ENCODE results near the gene WDR46.

Gene WDR46

GRCh38 chr6:33241968-33242367 is 47.1 kb downstream of the WDR46 start:
- no peak overlapping the region for H3K4me3 ChIP-seq (replicated peaks; ENCODE audit: insufficient read depth, low read length)
- no peak for TF ChIP-seq REST (IDR thresholded peaks at IDR 0.05; ENCODE audit: insufficient replicate concordance, low read depth)
- TF ChIP-seq, protein P1, sequence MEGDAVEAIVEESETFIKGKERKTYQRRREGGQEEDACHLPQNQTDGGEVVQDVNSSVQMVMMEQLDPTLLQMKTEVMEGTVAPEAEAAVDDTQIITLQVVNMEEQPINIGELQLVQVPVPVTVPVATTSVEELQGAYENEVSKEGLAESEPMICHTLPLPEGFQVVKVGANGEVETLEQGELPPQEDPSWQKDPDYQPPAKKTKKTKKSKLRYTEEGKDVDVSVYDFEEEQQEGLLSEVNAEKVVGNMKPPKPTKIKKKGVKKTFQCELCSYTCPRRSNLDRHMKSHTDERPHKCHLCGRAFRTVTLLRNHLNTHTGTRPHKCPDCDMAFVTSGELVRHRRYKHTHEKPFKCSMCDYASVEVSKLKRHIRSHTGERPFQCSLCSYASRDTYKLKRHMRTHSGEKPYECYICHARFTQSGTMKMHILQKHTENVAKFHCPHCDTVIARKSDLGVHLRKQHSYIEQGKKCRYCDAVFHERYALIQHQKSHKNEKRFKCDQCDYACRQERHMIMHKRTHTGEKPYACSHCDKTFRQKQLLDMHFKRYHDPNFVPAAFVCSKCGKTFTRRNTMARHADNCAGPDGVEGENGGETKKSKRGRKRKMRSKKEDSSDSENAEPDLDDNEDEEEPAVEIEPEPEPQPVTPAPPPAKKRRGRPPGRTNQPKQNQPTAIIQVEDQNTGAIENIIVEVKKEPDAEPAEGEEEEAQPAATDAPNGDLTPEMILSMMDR (IDR thresholded peaks at IDR 0.05; ENCODE audit: insufficient read depth, low read length): no peak
- TF ChIP-seq GABPA (IDR thresholded peaks at IDR 0.05; ENCODE audit: low read depth): no peak
- TF ChIP-seq SPI1 (IDR thresholded peaks at IDR 0.05; ENCODE audit: borderline replicate concordance, low read depth): no peak
- TF ChIP-seq POLR2AphosphoS5 (IDR thresholded peaks at IDR 0.05; ENCODE audit: low read depth): no peak
- peaks cover 4% of the 10 kb centered on the region for H3K27me3 ChIP-seq (ENCODE audit: insufficient read depth, poor library complexity, severe bottlenecking)
- no peak for DNase-seq (ENCODE audit: low read depth in 1 of 2, low spot score in 1 of 2)
- no peak overlapping the region for H3K27ac ChIP-seq (replicated peaks)

GRCh38 chr6:33237741-33238140 is 51.3 kb downstream of the WDR46 start:
- H3K4me3 ChIP-seq (replicated peaks; ENCODE audit: insufficient read depth, low read length): no peak overlapping the region
- no peak overlapping the region for H3K27ac ChIP-seq (replicated peaks)
- TF ChIP-seq GABPA (IDR thresholded peaks at IDR 0.05; ENCODE audit: low read depth) (no peak), SPI1 (IDR thresholded peaks at IDR 0.05; ENCODE audit: borderline replicate concordance, low read depth) (no peak), REST (IDR thresholded peaks at IDR 0.05; ENCODE audit: insufficient replicate concordance, low read depth) (no peak), POLR2AphosphoS5 (IDR thresholded peaks at IDR 0.05; ENCODE audit: low read depth) (no peak)
- TF ChIP-seq, protein P1 (IDR thresholded peaks at IDR 0.05; ENCODE audit: insufficient read depth, low read length): no peak
- no peaks in the 10 kb centered on the region for H3K27me3 ChIP-seq (ENCODE audit: insufficient read depth, poor library complexity, severe bottlenecking)
- no peak for DNase-seq (ENCODE audit: low read depth in 1 of 2, low spot score in 1 of 2)

- no peak overlapping the region for H3K27ac ChIP-seq (replicated peaks)
- no peak for DNase-seq (ENCODE audit: low read depth in 1 of 2, low spot score in 1 of 2)
- no peaks in the 10 kb centered on the region for H3K27me3 ChIP-seq (ENCODE audit: insufficient read depth, poor library complexity, severe bottlenecking)
- TF ChIP-seq, protein P1 (IDR thresholded peaks at IDR 0.05; ENCODE audit: insufficient read depth, low read length): no peak
- no peak for TF ChIP-seq REST (IDR thresholded peaks at IDR 0.05; ENCODE audit: insufficient replicate concordance, low read depth)
- no peak for TF ChIP-seq POLR2AphosphoS5 (IDR thresholded peaks at IDR 0.05; ENCODE audit: low read depth)
- no peak for TF ChIP-seq SPI1 (IDR thresholded peaks at IDR 0.05; ENCODE audit: borderline replicate concordance, low read depth)
- no peak for TF ChIP-seq GABPA (IDR thresholded peaks at IDR 0.05; ENCODE audit: low read depth)
- no peak overlapping the region for H3K4me3 ChIP-seq (replicated peaks; ENCODE audit: insufficient read depth, low read length)
Measured at GRCh38 chr6:33236852-33237251, 52.2 kb downstream of the WDR46 start.

All from HL-60 (cell line).